Hepatocyte (in vitro differentiated cells): Measurements from ENCODE around the gene CBARP. TPM values are rescaled to one million over a fixed set of nuclear protein-coding genes. Genes with fewer than 3 reads are reported as not detected.
A peak's percentile ranks its signal among the peaks of the same experiment; 100 is the strongest.

Experiments used
- DNase-seq: peaks from one replicate; pipeline ENCODE4 v3.0.0-alpha.2; 2016; ENCODE audit warnings: low spot score
- H2AFZ ChIP-seq: fragments of 200-600 bp; sonication (generic); 2 replicates; pipeline ENCODE4 v1.6.0; 2016; ENCODE audit warnings: antibody characterized with exemption, mild to moderate bottlenecking
- H3K27ac ChIP-seq: fragments of 200-600 bp; sonication (generic); 2 replicates; pipeline ENCODE4 v1.5.1; 2016; ENCODE audit warnings: mild to moderate bottlenecking
- H3K27me3 ChIP-seq: fragments of 200-600 bp; sonication (generic); 2 replicates; pipeline ENCODE4 v1.6.1; 2016
- H3K36me3 ChIP-seq: fragments of 200-600 bp; sonication (generic); replicated peaks from 2 replicates; pipeline ENCODE4 v1.5.1; 2016; ENCODE audit warnings: low read depth; ENCODE audit not compliant: insufficient read depth
- H3K4me1 ChIP-seq: fragments of 200-600 bp; sonication (generic); 2 replicates; pipeline ENCODE4 v1.5.1; 2016; ENCODE audit warnings: mild to moderate bottlenecking, moderate library complexity; ENCODE audit not compliant: insufficient read depth
- H3K4me2 ChIP-seq: fragments of 200-600 bp; sonication (generic); 2 replicates; pipeline ENCODE4 v1.6.0; 2016
- H3K4me3 ChIP-seq: fragments of 200-600 bp; sonication (generic); 2 replicates; pipeline ENCODE4 v1.5.1; 2016; ENCODE audit warnings: mild to moderate bottlenecking
- H3K79me2 ChIP-seq: fragments of 200-600 bp; sonication (generic); 2 replicates; pipeline ENCODE4 v1.6.0; 2017; ENCODE audit warnings: mild to moderate bottlenecking
- H3K9me2 ChIP-seq: fragments of 200-600 bp; sonication (generic); replicated peaks from 2 replicates; pipeline ENCODE4 v1.6.0; 2017; ENCODE audit warnings: mild to moderate bottlenecking; ENCODE audit not compliant: insufficient read depth
- H3K9me3 ChIP-seq: fragments of 200-600 bp; sonication (generic); 2 replicates; pipeline ENCODE4 v1.5.1; 2016; ENCODE audit warnings: low read depth, mild to moderate bottlenecking
- H4K20me1 ChIP-seq: fragments of 200-600 bp; sonication (generic); 2 replicates; pipeline ENCODE4 v1.6.0; 2016; ENCODE audit warnings: mild to moderate bottlenecking; ENCODE audit not compliant: insufficient read depth, poor library complexity, severe bottlenecking
- EZH2 ChIP-seq: fragments of 200-600 bp; sonication (generic); IDR thresholded peaks from 2 replicates; pipeline ENCODE4 v1.6.1; 2016; ENCODE audit warnings: antibody characterized with exemption, mild to moderate bottlenecking, borderline replicate concordance
- EZH2phosphoT487 ChIP-seq: fragments of 200-600 bp; sonication (generic); IDR thresholded peaks from one replicate; pipeline ENCODE4 v1.6.1; 2018; ENCODE audit warnings: antibody characterized with exemption, mild to moderate bottlenecking, low read depth, moderate library complexity; ENCODE audit not compliant: unreplicated experiment, severe bottlenecking
- WGBS: methylation state at CpG from one replicate; pipeline ENCODE4 v1.1.6; 2016; ENCODE audit warnings: low lambda C conversion rate; ENCODE audit errors: missing lambda C conversion rate; 5-methylcytosine and 5-hydroxymethylcytosine counted together
- polyA plus RNA-seq: library from polyadenylated mRNA; unstranded; fragments of >200 nt; fragmentation: Nextera tagmentation; extraction: Ambion mirVana; gene quantifications from 2 replicates; pipeline ENCODE4 v1.2.1, GENCODE V29; 2016
- total RNA-seq: library from RNA; depleted of rRNA; stranded (reverse); fragments of >200 nt; gene quantifications from 2 replicates; pipeline ENCODE4 v1.2.3, GENCODE V29; 2014
- TF ChIP-seq, protein P1 (sequence below): fragments of 200-600 bp; sonication (generic); IDR thresholded peaks from 2 replicates; pipeline ENCODE4 v1.5.1; 2016; ENCODE audit warnings: antibody characterized with exemption, mild to moderate bottlenecking; ENCODE audit not compliant: poor library complexity

The CBARP gene
- total and polyA plus RNA-seq, 2 experiments from 2014 or later = 4.2 to 7.1 TPM

GRCh38 chr19:1236576-1236975, 1.2 kb downstream of the CBARP start:
- no peaks in the 10 kb centered on the region for H3K9me3 ChIP-seq
- no peaks in the 10 kb centered on the region for H4K20me1 ChIP-seq
- H3K9me2 ChIP-seq = no peaks in the 10 kb centered on the region
- H3K27ac ChIP-seq = no peak overlapping the region
- WGBS = 33% methylated on average over 14 of the region's 42 CpGs
- no peak for DNase-seq
- TF ChIP-seq EZH2phosphoT487 = no peak
- no peak for TF ChIP-seq EZH2
- TF ChIP-seq, protein P1, sequence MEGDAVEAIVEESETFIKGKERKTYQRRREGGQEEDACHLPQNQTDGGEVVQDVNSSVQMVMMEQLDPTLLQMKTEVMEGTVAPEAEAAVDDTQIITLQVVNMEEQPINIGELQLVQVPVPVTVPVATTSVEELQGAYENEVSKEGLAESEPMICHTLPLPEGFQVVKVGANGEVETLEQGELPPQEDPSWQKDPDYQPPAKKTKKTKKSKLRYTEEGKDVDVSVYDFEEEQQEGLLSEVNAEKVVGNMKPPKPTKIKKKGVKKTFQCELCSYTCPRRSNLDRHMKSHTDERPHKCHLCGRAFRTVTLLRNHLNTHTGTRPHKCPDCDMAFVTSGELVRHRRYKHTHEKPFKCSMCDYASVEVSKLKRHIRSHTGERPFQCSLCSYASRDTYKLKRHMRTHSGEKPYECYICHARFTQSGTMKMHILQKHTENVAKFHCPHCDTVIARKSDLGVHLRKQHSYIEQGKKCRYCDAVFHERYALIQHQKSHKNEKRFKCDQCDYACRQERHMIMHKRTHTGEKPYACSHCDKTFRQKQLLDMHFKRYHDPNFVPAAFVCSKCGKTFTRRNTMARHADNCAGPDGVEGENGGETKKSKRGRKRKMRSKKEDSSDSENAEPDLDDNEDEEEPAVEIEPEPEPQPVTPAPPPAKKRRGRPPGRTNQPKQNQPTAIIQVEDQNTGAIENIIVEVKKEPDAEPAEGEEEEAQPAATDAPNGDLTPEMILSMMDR = no peak
- H3K4me3 ChIP-seq = peak overlapping the region; percentile 97
- H2AFZ ChIP-seq = peak overlapping the region; percentile 26
- H3K27me3 ChIP-seq = no peaks in the 10 kb centered on the region
- H3K79me2 ChIP-seq = peaks cover 4% of the 10 kb centered on the region
- peak overlapping the region; percentile 100 for H3K4me2 ChIP-seq
- H3K36me3 ChIP-seq = no peaks in the 10 kb centered on the region
- peaks cover 32% of the 10 kb centered on the region for H3K4me1 ChIP-seq

- Histone ChIP-seq H3K9me3 (no peaks in the 10 kb centered on the region), H3K4me3 (no peak overlapping the region), H3K4me2 (peak overlapping the region; percentile 100)
Measured at GRCh38 chr19:1235625-1236538, 1.9 kb downstream of the CBARP start.

GRCh38 chr19:1234955-1235380, 2.8 kb downstream of the CBARP start:
- no peak overlapping the region for H2AFZ ChIP-seq
- 98% methylated on average over 34 of the region's 43 CpGs for WGBS
- H3K9me2 ChIP-seq = no peaks in the 10 kb centered on the region
- H3K27ac ChIP-seq = no peak overlapping the region
- H3K36me3 ChIP-seq = no peaks in the 10 kb centered on the region
- no peak for DNase-seq
- H3K9me3 ChIP-seq = no peaks in the 10 kb centered on the region
- TF ChIP-seq EZH2 (no peak), EZH2phosphoT487 (no peak)
- TF ChIP-seq, protein P1 = no peak
- H3K79me2 ChIP-seq = peaks cover 4% of the 10 kb centered on the region
- H3K4me3 ChIP-seq = no peak overlapping the region
- no peaks in the 10 kb centered on the region for H3K27me3 ChIP-seq
- no peak overlapping the region for H3K4me2 ChIP-seq
- no peaks in the 10 kb centered on the region for H4K20me1 ChIP-seq
- H3K4me1 ChIP-seq = peaks cover 25% of the 10 kb centered on the region

More at GRCh38 chr19:1235625-1236538, 1.9 kb downstream of the CBARP start:
- H2AFZ ChIP-seq = no peak overlapping the region
- no peak for TF ChIP-seq EZH2
- TF ChIP-seq EZH2phosphoT487 = no peak
- TF ChIP-seq, protein P1 = no peak
- no peaks in the 10 kb centered on the region for H3K36me3 ChIP-seq
- WGBS = 80% methylated on average over 37 of the region's 39 CpGs
- no peak for DNase-seq
- H3K4me1 ChIP-seq = peaks cover 31% of the 10 kb centered on the region
- H3K27ac ChIP-seq = no peak overlapping the region
- H3K79me2 ChIP-seq = peaks cover 4% of the 10 kb centered on the region
- no peaks in the 10 kb centered on the region for H3K27me3 ChIP-seq
- no peaks in the 10 kb centered on the region for H3K9me2 ChIP-seq
- H4K20me1 ChIP-seq = no peaks in the 10 kb centered on the region
